HUDEP-2 (cell line): ENCODE measurements around the gene DLG2.

Source experiments
- DNase-seq, 76 experiments: peaks; one replicate each; lab custom pipeline; 2025; ENCODE audit not compliant: unreplicated experiment in 76 of 76; lab: John Stamatoyannopoulos, UW

The DLG2 gene

DNA sequence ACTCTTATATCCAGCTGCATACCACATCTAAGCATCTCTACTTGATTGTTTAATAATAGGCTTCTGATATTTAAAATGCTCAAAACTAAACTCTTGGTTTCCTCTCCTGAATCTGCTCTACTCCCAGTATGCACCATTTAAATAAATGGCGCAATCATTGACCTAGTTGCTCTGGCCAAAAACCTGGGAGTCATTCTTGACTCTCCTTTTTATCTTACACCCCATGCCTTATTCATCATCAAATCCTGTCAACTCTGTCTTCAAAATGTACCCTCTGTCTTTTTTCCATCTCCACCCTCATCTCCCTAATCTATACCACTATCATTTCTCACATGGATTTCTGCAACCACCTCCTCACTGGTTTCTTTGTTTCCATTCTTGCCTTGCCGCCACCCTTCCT, 1941.4 kb downstream of the DLG2 start:
- DNase-seq = no peak

DNA sequence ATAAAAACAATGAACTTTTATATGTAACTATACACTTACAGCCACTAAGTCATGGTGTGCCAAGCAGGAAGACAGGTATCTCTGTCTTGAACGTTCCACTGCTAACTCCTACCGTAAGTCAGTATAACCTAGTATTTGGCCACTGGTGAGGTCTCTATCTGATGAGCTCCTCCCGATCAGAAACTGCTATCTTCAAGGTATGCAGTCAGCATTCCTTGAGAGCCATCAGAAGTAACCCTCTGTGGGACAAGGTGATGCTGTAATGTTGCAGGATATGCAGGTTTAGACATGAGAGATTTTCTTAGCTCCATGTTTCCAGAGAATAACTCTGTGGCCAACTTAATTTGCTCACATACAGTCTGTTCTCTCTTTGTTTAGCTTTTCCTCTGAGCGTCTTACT, 1943.1 kb downstream of the DLG2 start:
- no peak for DNase-seq

DNA sequence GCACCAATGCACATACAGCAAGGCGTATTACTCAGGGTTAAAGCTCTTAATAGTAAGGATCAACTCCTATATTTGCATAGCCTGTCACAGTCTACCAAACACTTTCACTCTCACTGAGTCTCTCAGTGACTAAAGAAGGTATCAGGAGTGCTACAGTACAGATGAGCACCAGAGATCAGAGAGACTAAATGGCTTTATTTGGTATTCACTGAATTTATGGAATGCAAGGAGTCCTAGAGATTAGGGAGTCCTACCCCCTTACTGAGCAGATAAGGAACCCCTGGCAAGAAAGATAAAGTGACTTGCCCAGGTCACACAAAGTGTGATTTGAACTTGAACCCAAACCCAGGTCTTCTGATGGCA, 1944.6 kb downstream of the DLG2 start:
- peak in 5 of 76 experiments; percentile 2 to 19 (median 10) for DNase-seq

DNA sequence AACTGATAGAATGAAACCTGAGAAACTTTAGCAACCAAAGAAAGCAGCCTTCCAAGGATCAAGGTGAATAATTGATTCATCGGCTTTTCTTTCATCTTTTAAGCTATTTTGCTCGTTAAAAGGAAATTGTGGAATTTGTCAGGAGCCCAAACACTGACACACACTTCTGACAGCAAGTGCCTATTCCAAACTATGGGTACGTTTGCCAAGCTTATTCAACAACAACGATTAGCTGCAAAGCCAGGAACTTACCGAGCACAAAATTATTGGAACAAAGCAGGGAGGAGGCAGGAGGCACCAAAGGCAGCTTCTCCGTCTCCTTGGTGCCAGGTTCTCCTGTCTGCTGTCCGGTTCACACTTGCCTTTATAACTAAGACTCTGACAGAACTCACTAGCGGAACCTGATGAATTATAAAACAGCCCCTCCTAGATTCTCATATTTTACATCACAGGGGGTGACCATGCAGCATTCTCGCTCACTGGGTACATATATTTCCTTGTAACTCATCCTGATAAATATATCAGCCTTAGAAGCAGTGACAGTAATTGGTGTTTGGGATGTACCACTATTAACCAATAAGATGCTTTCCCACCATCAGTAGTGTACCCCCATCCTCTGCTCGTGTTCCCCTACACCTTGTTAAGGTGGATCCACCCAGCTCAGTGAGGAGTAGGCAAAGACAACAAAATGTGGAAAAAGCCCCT, 1945.1 kb downstream of the DLG2 start:
- DNase-seq = no peak

DNA sequence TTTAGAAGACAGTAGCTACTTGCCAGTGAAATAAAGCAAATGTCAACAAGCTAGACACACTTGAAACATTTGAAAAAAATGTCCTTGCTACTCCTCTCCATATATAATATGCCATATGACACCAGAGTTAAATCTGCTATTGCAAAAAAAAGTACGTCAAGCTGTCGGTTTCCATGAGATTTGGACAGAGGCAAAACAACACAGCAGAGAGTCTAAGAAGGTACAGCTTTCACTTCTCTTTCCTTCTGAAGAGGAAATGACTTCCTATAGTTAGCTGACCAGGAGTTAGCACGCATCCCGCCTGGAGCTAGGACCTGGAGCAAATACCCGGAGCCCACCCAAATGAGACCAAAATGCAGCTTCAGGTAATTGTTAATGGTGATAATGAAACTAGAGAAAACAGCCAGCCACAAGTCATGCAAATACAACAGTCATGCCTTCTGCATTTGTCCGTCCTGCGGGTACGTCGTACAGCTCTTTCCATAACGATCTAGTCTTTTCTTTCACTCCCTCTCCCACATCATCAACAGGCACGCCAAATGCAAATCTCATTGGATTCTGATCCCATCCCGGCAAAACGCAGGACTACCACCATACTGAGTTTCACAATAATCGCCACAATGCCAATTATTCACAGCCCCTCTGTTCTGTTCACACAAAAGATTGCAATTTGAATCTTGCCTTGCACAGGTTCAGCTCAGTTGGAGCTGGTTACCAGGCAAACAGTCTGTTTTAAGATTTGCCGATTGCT, 1945.9 kb downstream of the DLG2 start:
- DNase-seq = no peak

DNA sequence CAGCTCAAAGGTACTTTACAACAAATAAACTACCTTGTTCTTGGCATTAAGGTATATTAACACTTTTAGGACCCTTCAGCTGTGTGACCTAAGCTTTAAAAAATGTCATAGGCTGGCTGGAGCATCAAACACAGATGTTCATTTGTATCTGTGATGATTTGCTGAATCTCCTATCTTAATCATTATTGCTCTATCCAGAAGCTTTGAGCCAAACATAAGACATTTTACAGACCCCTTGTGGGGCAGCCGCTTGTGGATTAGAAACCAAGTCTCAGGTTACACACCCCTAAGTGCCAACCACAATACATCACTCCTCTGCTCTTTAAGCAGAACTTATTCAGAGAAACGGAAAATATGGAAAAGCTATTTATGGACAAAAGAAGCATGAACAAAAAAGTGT, 1946.8 kb downstream of the DLG2 start:
- DNase-seq = no peak

DNA sequence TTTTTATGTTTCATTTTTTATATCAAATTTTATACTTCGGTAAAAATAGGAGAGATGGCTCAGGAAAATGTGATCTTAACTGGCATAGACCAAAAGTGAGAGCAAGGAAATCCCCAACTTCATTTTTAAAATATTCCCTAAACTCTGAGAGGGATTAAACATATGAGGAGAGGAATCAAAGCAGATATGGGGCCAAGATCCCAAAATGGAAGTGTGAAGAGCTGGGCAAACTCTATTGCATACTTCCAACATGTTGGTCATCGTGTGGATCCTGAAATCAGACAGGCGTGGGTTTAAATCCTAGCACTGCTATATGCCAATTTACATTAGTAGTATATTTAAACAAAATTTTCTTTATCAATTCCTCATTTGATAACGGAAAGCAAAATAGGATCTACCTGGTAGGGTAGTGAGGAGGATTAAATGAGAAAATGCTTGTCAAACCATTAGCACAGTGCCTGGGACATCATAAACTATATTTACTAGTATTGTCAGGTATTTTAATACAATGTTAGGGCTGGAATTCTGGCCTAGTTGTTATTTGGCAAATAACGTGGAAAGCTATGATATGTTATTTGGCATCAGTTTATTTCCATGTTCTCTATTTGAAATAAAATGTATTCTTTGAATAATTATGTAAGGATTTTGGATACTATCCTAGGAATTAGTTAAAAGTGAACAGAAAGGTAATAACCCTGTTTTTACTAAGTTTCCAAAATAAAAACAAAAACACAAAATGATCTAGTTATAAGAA, 1948.1 kb downstream of the DLG2 start:
- DNase-seq = no peak

DNA sequence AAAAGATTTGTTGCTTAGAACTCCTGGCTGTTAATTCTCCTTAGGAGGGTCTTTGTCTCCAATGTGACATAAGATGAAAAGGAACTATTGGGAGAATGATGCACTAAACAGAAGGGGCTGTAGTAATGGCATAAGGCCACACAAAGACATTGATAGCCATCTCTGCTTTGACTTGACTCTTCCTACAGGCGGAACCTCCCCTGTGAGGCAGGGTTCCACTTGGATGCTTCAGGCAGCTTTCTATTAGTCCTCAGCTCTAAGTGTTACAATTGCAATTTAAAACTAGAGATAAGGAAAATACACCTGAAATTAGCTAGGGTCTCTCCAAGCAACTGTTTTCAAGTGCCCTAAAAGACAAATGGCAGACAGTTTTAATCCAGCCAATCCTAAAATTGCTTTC, 1949.4 kb downstream of the DLG2 start:
- no peak for DNase-seq

DNA sequence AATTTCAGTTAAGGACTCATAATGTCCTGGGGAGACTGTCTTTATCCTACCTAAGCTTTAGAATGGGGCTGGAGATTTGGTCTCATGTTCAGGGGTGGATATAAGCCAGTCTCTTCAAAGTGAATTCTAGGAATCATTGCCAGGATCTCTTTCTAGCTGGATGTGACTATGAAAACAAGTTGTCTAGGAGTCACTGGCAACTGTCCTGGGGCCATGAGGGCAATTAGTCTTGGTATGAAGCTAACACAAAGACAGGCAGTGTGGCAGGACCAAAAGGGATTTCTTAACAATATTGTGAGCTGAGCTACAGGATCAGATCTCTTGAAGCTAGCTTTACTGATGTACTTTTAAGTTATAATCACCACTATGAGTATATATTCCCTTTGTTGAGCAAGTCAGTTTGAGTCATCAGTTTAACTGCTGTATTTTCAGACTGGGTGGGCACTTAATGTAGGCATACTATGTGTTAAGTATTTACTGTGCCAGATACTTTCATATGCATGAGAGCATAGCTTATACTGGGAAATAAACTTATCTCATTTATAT, 1951.0 kb downstream of the DLG2 start:
- no peak for DNase-seq

DNA sequence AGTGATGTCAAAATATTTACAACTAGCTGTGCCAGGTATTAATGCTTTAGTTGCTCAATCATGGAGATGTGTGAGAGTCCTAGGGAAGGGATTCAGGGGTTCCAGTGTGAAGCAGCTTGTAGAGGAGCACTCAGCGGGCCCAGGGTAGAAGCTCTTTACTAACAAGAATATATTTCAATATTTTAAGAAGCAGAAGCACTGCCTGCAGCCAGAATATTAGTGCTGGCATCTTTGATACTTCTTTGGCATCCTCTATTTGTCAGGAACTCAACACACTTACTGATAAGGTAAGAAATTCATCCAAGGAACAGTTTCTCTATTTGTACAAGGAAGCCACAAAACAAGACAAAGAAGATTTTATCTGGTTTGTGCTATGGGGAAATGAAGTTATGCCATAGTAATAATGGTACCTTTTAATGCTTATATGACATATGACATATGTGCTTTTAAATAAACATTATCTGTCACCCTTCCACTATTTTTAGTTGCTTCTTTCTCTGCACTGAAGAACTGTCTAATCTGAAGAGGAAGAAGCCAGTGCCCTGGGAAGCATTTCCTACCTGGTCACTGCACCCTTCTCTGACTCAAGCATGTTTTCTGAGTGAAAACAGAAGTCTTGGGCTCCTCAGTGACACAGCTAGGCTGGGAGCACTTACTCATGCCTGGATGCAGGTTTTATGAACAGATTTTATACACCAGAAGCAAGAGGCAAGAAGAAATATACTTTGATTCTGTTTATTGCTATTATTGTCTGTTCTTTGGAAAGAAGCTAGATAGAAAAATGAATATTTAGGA, 1952.8 kb downstream of the DLG2 start:
- no peak for DNase-seq

DNA sequence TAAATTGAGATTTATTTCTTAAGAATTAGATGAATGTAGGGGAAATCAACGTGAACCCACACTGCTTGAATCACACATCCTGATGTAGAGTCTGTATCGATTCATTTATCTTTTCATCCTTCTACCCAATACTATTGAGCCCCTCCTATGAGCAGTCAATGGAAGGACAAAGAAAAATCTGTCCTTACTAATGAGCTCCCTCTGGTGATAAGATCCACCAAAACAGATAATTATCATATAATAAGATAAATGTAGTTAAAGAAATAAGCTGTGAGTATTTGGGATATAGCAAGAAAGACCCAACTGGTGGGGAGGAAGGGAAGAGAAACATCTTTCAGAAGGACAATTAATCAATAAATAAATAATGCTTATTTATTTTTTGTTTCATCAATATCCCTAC, 1955.9 kb downstream of the DLG2 start:
- DNase-seq = no peak

DNA sequence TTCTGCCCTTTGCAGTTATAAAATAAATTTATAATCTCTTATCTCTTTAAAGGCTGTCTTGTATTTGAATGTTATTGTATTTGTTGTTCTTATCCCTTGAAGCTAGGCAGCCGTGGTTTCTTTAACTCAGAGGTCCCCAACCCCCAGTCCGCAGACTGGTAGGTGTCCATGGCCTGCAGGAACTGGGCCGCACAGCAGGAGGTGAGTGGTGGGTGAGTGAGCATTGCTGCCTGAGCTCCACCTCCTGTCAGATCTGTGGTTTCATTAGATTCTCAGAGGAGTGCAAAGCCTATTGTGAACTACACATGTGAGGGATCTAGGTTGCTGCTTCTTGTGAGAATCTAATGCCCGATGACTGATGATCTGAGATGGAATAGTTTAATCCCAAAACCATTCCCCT, 1961.0 kb downstream of the DLG2 start:
- no peak for DNase-seq

DNA sequence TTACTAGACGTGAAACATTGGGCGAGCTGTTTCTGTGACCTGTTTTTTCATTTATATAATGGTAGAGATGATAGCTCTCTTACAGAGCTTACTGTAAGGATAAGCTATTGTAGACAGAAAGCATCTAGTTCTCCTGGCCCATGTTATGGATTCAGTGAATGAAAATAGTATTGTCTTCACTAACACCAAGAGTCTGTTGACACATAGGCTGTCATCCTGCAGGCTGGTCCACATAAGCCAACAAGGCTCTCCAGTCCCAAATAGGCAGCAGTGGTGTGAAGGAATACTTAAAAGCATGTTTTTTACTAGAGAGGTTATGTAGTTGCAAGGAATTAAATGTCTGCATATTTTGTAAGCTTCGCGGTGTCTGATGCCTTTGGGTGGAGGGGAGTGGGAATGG, 1963.2 kb downstream of the DLG2 start:
- no peak for DNase-seq

DNA sequence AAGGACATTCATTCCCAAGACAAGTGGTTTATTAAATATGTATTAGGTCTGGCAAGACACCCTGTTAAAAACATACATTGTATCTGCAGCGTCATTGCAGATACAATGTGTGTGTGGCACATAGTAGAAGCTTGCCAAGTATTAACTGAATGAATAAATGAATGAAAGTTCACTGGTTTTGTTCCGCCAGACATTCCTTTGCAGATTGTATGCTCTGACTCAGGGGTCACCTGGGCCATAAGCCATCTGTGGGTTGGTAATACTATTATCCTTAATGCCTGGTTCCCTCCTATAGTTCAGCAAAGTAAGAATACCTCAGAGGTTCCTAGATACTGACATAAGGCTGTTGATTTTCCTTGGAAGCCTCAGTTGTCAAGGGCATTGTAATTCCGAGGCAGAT, 1963.7 kb downstream of the DLG2 start:
- no peak for DNase-seq

DNA sequence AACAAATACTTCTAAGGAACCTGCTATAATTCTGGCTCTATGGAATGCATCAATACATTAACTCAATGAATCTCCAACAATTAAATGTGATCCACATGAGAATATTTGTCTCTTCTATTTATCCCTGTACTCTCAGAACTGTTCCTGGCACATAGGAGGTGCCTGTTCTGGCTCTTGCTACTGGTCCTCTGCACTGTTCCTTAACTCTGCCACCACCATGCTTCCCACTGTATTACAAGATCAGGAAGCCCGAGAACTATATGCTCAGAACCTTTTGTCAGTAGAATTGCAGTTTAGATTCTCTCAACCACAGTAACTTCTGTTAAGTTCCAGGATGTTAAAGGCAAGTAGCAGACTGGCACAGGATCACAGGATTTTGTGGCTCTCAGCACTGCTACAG, 1964.7 kb downstream of the DLG2 start:
- DNase-seq = no peak

DNA sequence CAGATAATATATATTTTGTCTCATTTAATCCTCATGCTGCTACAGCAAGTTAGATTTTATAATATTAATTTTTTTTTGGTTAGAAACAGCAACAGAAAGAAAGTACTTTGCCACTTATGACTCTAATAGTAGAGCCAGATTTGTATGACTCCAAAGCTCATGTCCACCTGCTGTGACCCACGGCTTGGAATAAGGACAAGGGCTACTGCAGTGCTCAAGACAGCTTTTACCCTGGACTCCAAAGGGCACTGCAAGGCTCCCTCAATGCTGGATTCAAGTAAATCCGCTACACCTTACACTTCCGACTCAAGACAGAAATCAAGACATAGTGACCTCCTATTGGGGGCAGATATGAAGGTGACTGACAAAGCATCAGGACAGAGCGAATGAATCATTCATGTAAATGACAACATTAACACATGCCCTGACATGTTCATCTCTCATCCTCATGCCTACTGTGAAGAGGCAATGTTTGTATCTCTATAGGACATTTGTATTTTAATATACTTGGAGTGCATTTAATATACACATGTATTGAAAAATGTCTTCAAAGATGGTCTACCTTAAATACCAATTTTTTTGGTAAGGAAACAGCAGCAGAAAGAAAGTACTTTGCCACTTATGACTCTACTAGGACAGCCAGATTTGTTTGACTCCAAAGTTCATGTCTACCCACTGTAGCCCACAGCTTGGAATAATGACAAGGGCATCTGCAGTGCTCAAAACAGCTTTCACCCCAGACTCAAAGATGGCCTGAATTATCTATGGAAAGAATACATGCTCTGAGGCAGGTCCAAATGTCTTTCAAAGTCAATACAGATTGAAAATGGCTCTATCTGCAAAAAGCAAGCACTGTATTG, 1965.4 kb downstream of the DLG2 start:
- DNase-seq = no peak

DNA sequence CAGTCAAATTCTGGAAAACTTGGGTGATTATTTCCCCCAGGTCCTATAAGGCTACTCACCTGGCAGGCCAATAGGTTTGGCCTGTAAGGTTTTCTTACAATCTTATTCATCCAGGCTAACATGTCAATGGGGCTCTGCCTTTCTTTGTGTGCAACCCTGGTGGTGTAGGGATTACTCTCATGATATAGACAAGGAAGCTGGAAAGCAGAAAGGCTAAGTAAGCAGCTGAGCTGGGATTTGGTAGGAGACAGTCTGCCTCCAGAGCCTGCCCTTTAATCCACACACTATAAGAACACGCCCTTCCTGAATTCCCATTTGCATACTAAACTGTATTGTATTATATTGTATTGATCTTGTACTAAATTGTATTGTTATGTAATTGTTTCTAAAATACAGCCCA, 1967.7 kb downstream of the DLG2 start:
- no peak for DNase-seq

DNA sequence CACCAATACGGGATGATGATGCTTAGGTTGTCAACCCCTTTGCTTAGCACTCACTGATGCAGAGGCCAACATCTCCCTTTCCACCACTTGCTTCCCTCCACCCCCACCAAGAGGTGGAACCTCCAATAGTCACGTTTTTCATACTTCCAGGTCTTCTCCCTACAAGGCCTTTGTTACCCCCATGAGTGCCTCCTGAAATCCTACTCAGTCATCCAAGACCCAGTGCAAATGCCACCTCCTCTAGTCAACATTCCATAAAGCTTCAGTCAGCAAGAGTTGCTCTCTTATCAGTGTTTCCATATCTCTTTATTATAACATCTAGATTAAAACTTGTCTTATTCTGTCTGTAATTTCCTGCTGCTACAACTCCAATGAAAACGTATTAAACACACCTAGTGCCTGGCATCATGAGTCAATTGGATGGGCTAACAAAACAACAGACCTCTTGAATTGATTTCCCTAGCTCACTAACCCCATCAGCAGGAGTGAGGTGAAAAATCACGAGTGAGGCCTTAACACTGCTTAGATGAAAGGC, 1970.3 kb downstream of the DLG2 start:
- DNase-seq = no peak

DNA sequence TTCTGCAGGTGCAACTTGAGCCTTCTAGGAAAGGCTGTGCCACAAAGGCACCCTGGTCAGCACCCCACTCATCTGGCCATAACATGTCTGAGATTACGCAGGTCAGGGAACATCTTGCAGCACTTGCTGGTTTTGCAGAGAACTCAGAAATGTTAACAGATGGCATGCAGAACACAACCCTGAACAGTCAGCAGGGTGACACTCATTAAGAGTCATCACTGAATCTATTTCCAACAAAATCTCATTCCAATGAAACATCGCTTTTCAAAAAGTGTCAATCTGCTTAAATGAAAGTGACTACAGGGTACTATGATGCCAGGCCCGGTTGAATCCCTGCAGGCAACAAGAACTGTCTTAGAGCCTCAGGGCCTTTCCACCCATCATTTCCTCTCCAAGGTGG, 1971.2 kb downstream of the DLG2 start:
- DNase-seq = no peak

DNA sequence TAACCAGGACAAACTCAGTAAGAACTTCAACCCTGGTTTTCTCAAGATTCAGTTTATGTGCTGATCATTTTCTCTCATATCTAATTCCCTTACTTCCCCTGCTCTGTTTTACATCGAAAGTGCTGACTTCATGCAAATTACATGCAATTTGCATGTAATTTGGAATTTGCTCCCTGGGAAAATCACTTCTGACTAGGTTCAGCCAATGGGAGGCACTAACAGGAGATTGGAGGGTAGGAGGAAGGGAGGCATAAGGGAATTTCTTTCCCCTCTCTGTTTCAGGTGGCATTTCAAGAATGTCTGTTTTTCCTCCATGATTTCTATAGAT, 1977.7 kb downstream of the DLG2 start:
- no peak for DNase-seq
